Glutamatergic neuron (in vitro differentiated cells): ENCODE results near the gene LCE1B. TPM values are rescaled to one million over a fixed set of nuclear protein-coding genes. Genes with fewer than 3 reads are reported as not detected.

ENCODE experiments used
- DNase-seq: peaks from one replicate; pipeline ENCODE4 v3.0.0; 2022
- H3K27ac Mint-ChIP-seq: one replicate; pipeline ENCODE4 v1.8.0; 2020; ENCODE audit warnings: mild to moderate bottlenecking, mixed read lengths, inconsistent platforms; ENCODE audit not compliant: unreplicated experiment
- H3K27me3 Mint-ChIP-seq: one replicate; pipeline ENCODE4 v1.8.0; 2020; ENCODE audit warnings: mild to moderate bottlenecking, moderate library complexity, mixed read lengths, inconsistent platforms; ENCODE audit not compliant: unreplicated experiment
- H3K36me3 Mint-ChIP-seq: one replicate; pipeline ENCODE4 v1.8.0; 2020; ENCODE audit warnings: mild to moderate bottlenecking, mixed read lengths, inconsistent platforms; ENCODE audit not compliant: unreplicated experiment
- H3K4me1 Mint-ChIP-seq: one replicate; pipeline ENCODE4 v1.8.0; 2020; ENCODE audit warnings: mild to moderate bottlenecking, low read depth, mixed read lengths, inconsistent platforms; ENCODE audit not compliant: unreplicated experiment
- H3K4me3 Mint-ChIP-seq: one replicate; pipeline ENCODE4 v1.8.0; 2020; ENCODE audit warnings: mild to moderate bottlenecking, mixed read lengths, inconsistent platforms; ENCODE audit not compliant: unreplicated experiment
- H3K9me3 Mint-ChIP-seq: one replicate; pipeline ENCODE4 v1.8.0; 2020; ENCODE audit warnings: mild to moderate bottlenecking, moderate library complexity, mixed read lengths, inconsistent platforms; ENCODE audit not compliant: unreplicated experiment
- total RNA-seq: library from RNA; stranded (reverse); fragmentation: NEBNext Ultra II Directional; extraction: Animal tissue kit (Norgen Biotek cat#: 25700); gene quantifications from one replicate; pipeline ENCODE4 v1.2.1, GENCODE V29; 2021; ENCODE audit not compliant: unreplicated experiment
- TF ChIP-seq, protein P1 (sequence below): fragments of 200-600 bp; sonication (generic); IDR thresholded peaks from one replicate; pipeline ENCODE4 v1.5.0; 2021; ENCODE audit not compliant: partially characterized antibody, unreplicated experiment

LCE1B gene
- total RNA-seq, 1 donor from 2014 or later, result not detected

DNA sequence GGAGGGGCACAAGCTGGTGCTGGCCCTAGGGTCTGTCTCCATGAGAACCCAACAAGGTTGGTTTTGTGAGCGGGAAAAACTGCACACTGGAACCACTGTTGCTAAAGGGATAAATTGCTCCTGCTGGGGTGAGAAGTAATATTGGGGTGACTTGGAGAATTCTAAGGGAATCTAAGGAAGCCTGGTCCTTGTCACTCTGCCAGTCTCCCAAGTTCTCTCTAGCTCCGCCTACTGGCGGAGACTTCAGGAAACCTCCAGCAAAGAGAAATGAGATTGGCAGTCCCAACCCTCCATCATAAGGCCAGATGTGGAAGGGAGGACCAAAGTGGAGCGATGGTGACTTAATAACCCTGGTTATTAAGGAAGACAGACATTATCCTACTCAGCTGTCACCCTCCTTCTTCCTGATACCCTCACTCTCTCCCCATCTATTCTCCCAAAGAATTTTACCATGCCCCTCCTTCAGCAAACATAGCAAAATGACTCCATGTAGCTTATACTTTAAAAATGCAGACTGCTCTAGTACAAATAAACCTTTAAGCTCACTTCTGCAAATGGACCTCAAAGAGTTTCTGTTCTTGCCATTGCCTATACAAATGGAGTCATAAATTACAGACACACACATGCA lies 34.1 kb upstream of the LCE1B start:
- no peak overlapping the region for H3K4me3 Mint-ChIP-seq
- no peaks in the 10 kb centered on the region for H3K36me3 Mint-ChIP-seq
- peak; percentile 48 for DNase-seq
- H3K9me3 Mint-ChIP-seq, result no peaks in the 10 kb centered on the region
- H3K27me3 Mint-ChIP-seq, result peaks cover 8% of the 10 kb centered on the region
- H3K27ac Mint-ChIP-seq, result no peak overlapping the region
- no peaks in the 10 kb centered on the region for H3K4me1 Mint-ChIP-seq
- TF ChIP-seq, protein P1, sequence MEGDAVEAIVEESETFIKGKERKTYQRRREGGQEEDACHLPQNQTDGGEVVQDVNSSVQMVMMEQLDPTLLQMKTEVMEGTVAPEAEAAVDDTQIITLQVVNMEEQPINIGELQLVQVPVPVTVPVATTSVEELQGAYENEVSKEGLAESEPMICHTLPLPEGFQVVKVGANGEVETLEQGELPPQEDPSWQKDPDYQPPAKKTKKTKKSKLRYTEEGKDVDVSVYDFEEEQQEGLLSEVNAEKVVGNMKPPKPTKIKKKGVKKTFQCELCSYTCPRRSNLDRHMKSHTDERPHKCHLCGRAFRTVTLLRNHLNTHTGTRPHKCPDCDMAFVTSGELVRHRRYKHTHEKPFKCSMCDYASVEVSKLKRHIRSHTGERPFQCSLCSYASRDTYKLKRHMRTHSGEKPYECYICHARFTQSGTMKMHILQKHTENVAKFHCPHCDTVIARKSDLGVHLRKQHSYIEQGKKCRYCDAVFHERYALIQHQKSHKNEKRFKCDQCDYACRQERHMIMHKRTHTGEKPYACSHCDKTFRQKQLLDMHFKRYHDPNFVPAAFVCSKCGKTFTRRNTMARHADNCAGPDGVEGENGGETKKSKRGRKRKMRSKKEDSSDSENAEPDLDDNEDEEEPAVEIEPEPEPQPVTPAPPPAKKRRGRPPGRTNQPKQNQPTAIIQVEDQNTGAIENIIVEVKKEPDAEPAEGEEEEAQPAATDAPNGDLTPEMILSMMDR, result no peak

DNA sequence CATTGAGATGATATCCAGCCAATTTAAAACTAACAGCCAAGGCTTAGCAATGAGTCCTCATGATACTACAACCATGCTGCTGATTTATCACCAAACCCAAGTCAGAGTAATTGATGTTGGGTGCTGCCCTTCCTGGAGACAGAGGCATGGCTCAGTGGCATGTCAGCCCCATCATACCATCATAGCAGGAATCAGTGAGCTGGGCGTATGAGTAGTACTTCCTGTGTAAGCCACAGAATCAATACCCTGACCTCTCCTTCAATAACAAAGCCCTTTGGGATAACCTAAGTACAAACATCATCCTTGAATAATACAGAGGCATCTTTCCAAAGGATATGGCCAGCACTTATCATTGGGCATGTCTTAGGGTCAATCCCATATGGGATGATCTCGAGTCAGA lies 28.7 kb upstream of the LCE1B start:
- Mint-ChIP-seq H3K4me3 (no peak overlapping the region), H3K36me3 (no peaks in the 10 kb centered on the region), H3K4me1 (no peaks in the 10 kb centered on the region), H3K27ac (no peak overlapping the region), H3K27me3 (no peaks in the 10 kb centered on the region), H3K9me3 (no peaks in the 10 kb centered on the region)
- TF ChIP-seq, protein P1, result no peak
- no peak for DNase-seq

DNA sequence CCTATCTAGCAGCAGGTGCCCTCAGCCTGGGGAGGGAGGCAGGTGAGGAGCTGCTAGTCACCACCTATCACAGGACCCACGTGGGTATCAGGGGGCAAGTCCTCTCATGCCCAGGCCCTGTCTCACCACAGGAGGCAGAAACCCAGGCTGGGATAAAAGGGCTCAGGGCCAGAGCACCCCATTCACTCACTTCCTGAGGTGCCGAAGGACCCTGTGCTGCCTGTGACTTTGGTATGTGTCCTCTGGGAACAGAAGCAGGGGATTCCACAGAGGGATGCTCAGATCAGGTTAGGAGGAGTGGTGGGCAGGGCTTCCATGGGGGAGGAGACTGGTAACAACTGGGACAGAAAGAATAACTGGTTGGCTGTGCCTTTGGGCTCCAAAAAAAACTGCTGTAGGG lies 25.7 kb upstream of the LCE1B start, which contains the start of gene LCE1E:
Gene LCE1E (plus strand): TSS at position 181 of the 400 bp plus-strand sequence. CDS start 1,043 bp downstream, outside the sequence.
- H3K9me3 Mint-ChIP-seq, result no peaks in the 10 kb centered on the region
- H3K4me3 Mint-ChIP-seq, result no peak within 1 kb of the TSS
- DNase-seq, result no peak
- no peaks in the 10 kb centered on the region for H3K4me1 Mint-ChIP-seq
- H3K36me3 Mint-ChIP-seq, result no peaks in the 10 kb centered on the region
- H3K27ac Mint-ChIP-seq, result no peak within 1 kb of the TSS
- TF ChIP-seq, protein P1, result no peak
- no peaks in the 10 kb centered on the region for H3K27me3 Mint-ChIP-seq

DNA sequence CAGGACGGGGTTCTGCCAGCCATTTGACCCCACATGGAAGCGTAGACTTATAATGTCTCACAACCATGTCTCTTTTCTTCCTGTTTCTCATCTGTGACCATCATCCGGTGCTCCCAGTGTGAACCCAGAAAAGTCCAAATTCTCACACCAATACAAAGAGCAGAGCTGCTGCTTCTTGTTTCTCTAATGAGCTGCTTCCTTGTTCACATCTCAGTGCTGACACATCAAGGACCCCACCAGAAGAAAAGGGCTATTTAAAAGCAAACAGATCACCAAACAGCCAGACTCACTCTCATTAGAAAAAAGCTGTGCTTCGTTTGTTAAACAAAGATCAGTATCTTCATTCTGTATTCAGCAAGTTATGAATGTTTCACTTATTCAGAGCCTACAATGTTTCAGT lies 16.1 kb upstream of the LCE1B start:
- TF ChIP-seq, protein P1, result no peak
- H3K4me1 Mint-ChIP-seq, result no peaks in the 10 kb centered on the region
- H3K27me3 Mint-ChIP-seq, result no peaks in the 10 kb centered on the region
- peaks cover 3% of the 10 kb centered on the region for H3K9me3 Mint-ChIP-seq
- no peak overlapping the region for H3K27ac Mint-ChIP-seq
- no peak for DNase-seq
- no peaks in the 10 kb centered on the region for H3K36me3 Mint-ChIP-seq
- H3K4me3 Mint-ChIP-seq, result no peak overlapping the region

DNA sequence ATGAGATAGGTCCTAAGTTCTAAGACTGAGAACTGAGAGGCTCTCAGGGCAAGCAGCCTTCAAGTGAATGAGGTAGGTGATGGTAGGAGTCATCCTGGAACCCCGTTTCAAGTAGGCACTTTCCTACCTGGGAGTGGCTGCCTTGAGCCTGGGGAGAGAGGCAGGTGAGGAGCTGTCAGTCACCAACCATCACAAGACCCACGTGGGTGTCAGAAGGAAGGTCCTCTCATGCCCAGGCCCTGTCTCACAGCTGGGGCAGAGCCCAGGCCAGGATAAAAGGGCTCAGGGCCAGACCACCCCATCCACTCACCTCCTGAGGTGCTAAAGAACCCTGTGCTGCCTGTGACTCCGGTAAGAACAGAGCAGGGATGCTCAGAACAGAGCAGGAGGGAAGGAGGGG lies 15.3 kb upstream of the LCE1B start, which contains the start of gene LCE1D:
Gene LCE1D (plus strand): TSS at position 301 of the 400 bp plus-strand sequence. CDS start 1,074 bp downstream, outside the sequence.
- Mint-ChIP-seq H3K9me3 (peaks cover 3% of the 10 kb centered on the region), H3K4me1 (no peaks in the 10 kb centered on the region), H3K36me3 (no peaks in the 10 kb centered on the region), H3K27ac (no peak within 1 kb of the TSS), H3K27me3 (no peaks in the 10 kb centered on the region), H3K4me3 (no peak within 1 kb of the TSS)
- TF ChIP-seq, protein P1, result no peak
- DNase-seq, result no peak
